CD4-positive, alpha-beta T cell treated with Interleukin-10 for 1 hour (primary cell): ENCODE results near the gene IFIT5.
"Not testable (repeated sequence)": the region's sequence is repeated elsewhere in the genome, so short reads cannot be mapped to it uniquely, and the experiment has no call there.

Experiments
- DNase-seq: peaks from one replicate; pipeline ENCODE4 v3.0.0-alpha.2; 2020

IFIT5 gene

GRCh38 chr10:89440226-89441009 is 26.1 kb downstream of the IFIT5 start:
- DNase-seq: no peak

- DNase-seq: no peak
Observed at GRCh38 chr10:89442289-89442688, 27.9 kb downstream of the IFIT5 start.

GRCh38 chr10:89444819-89445218 is 30.5 kb downstream of the IFIT5 start:
- not testable (repeated sequence) for DNase-seq

GRCh38 chr10:89450901-89451300 is 36.5 kb downstream of the IFIT5 start:
- no peak for DNase-seq

GRCh38 chr10:89452193-89452592 is 37.8 kb downstream of the IFIT5 start:
- no peak for DNase-seq

GRCh38 chr10:89454561-89455347 is 40.4 kb downstream of the IFIT5 start:
- no peak for DNase-seq

- no peak for DNase-seq
Observed at GRCh38 chr10:89458291-89458690, 43.9 kb downstream of the IFIT5 start.

- no peak for DNase-seq
Observed at GRCh38 chr10:89458784-89459183, 44.4 kb downstream of the IFIT5 start.

GRCh38 chr10:89463846-89464537 is 49.6 kb downstream of the IFIT5 start:
- no peak for DNase-seq

GRCh38 chr10:89465196-89465595 is 50.8 kb downstream of the IFIT5 start:
- no peak for DNase-seq

- DNase-seq: no peak
Observed at GRCh38 chr10:89466599-89467035, 52.2 kb downstream of the IFIT5 start.

- DNase-seq: no peak
Observed at GRCh38 chr10:89468191-89468965, 54.0 kb downstream of the IFIT5 start.

- no peak for DNase-seq
Observed at GRCh38 chr10:89469517-89469916, 55.1 kb downstream of the IFIT5 start.
